GM19035 (cell line): ENCODE measurements around the gene PTPN5.
"Not testable (repeated sequence)": the region's sequence is repeated elsewhere in the genome, so short reads cannot be mapped to it uniquely, and the experiment has no call there.

ENCODE experiments used
- ATAC-seq: cut with Tn5 transposase; IDR thresholded peaks from one replicate; pipeline ENCODE4 v1.9.1; 2021; ENCODE audit not compliant: unreplicated experiment

Gene PTPN5

DNA sequence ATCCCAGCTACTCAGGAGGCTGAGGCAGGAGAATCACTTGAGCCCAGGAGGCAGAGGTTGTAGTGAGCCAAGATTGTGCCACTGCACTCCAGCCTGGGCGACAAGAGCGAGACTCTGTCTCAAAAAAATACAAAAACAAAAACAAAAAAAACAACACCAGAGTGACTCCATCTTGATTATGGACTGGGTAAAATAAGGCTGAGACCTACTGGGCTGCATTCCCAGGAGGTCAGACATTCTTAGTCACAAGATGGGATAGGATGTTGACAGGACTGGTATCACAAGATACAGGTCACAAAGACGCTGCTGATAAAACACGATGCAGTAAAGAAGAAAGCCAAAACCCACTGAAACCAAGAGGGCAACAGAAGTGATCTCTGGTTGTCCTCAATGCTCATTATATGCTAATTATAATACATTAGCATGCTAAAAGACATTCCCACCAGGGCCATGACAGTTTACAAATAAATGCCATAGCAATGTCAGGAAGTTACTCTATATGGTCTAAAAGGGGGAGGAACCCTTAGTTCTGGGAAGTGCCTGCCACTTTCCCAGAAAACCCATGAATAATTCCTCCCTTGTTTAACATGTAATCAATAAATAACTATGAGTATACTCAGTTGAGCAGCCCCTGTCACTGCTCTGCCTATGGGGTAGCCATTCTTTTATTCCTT lies 100.0 kb downstream of the PTPN5 start:
- not testable (repeated sequence) for ATAC-seq

DNA sequence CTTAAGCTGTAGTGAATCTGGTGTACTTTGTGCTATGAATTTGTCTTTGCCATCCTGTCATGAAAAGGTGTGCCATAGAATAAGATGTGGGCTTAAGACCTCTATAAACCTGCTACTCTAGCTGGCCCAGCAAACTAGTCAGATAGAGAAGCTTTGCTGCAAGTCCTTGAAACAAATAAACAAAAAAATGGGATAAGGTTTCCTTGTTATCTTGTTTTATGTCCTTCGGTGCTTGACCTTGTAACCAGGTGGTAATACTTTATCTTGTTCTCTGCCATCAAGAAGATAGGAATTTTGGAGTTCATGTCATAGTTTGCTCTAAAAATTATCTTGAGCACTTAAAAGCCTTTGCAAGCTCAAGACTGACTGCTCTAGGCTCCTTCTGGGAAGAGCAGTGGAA lies 107.3 kb downstream of the PTPN5 start:
- no peak for ATAC-seq

GRCh38 chr11:18682466-18682865 lies 109.1 kb downstream of the PTPN5 start:
- ATAC-seq = no peak

GRCh38 chr11:18681949-18682348 lies 109.6 kb downstream of the PTPN5 start:
- not testable (repeated sequence) for ATAC-seq
